ENCODE data around the gene LOXL1. TPM values are rescaled to one million over a fixed set of nuclear protein-coding genes. Genes with fewer than 3 reads are reported as not detected.

The LOXL1 gene
- total RNA-seq, 2 donors from 2014 or later, result 20.5 to 22.5 TPM

DNA sequence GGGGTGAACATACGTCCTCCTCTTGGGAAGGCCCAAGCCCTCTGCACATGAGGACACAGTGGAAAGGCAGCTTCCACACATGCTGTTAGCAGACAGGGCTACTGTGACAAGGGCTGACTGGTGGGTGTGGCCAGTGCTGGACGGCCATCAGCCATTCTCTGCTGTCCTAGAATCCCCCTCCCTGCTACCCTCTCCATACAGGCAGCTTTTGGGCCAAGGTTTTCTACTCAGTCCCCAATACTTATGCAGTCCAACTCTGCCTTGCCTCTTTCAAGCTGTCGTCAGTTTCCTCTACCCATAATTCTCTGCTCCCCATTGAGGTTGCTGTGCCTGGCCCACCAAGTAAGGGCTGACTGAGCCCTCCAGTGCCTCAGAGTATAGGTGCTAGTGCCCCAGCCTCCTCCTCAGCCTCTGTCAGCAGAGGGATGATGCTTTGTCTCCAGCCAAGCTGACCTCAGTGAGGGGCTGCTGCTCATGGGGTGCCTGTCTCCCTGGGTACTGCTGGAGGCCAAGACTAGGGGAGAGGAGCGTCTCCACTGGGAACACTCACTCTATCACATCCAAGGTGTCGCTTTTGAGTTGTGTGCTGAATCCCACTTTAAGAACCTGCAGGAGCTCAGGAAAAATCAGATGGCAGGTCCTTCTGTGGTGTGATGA lies 2.8 kb downstream of the LOXL1 start:
- WGBS, result 63% methylated on average over 5 of the region's 5 CpGs
- H3K4me1 ChIP-seq (replicated peaks), result peaks cover 3% of the 10 kb centered on the region

GRCh38 chr15:73930371-73930770 lies 4.1 kb downstream of the LOXL1 start:
- Histone ChIP-seq H3K9me3 (no peaks in the 10 kb centered on the region), H3K27ac (peak overlapping the region in 1 of 2 donors; percentile 4), H3K4me3 (no peak overlapping the region), H3K27me3 (replicated peaks; ENCODE audit: insufficient read depth) (no peaks in the 10 kb centered on the region), H3K4me1 (replicated peaks) (peaks cover 9% of the 10 kb centered on the region), H3K36me3 (no peaks in the 10 kb centered on the region)
- intact Hi-C loops (cut with DNase I), result no loop called here
- TF ChIP-seq CTCF (IDR thresholded peaks at IDR 0.05) (no peak), POLR2AphosphoS5 (IDR thresholded peaks at IDR 0.05) (no peak), POLR2A (IDR thresholded peaks at IDR 0.05) (no peak)
- no peak for DNase-seq (ENCODE audit: low spot score)
- 61% methylated on average over 8 of the region's 8 CpGs for WGBS

More for the DNA sequence above, 2.8 kb downstream of the LOXL1 start:
- intact Hi-C loops (cut with DNase I), result no loop called here
- TF ChIP-seq POLR2A (IDR thresholded peaks at IDR 0.05), result no peak
- TF ChIP-seq POLR2AphosphoS5 (IDR thresholded peaks at IDR 0.05), result no peak
- no peak for TF ChIP-seq CTCF (IDR thresholded peaks at IDR 0.05)
- Histone ChIP-seq H3K4me3 (no peak overlapping the region), H3K36me3 (no peaks in the 10 kb centered on the region), H3K27ac (no peak overlapping the region), H3K27me3 (replicated peaks; ENCODE audit: insufficient read depth) (no peaks in the 10 kb centered on the region), H3K9me3 (no peaks in the 10 kb centered on the region)
- no peak for DNase-seq (ENCODE audit: low spot score)

GRCh38 chr15:73930790-73931281 lies 4.6 kb downstream of the LOXL1 start:
- 71% methylated on average over 7 of the region's 7 CpGs for WGBS
- no peak for DNase-seq (ENCODE audit: low spot score)
- H3K4me1 ChIP-seq (replicated peaks), result peaks cover 9% of the 10 kb centered on the region
- intact Hi-C loops (cut with DNase I), result no loop called here
- TF ChIP-seq POLR2A (IDR thresholded peaks at IDR 0.05) (no peak), CTCF (IDR thresholded peaks at IDR 0.05) (no peak), POLR2AphosphoS5 (IDR thresholded peaks at IDR 0.05) (peak; percentile 8)
- no peaks in the 10 kb centered on the region for H3K9me3 ChIP-seq
- no peaks in the 10 kb centered on the region for H3K27me3 ChIP-seq (replicated peaks; ENCODE audit: insufficient read depth)
- H3K27ac ChIP-seq, result peak overlapping the region in 1 of 2 donors; percentile 4
- H3K4me3 ChIP-seq, result no peak overlapping the region
- no peaks in the 10 kb centered on the region for H3K36me3 ChIP-seq

DNA sequence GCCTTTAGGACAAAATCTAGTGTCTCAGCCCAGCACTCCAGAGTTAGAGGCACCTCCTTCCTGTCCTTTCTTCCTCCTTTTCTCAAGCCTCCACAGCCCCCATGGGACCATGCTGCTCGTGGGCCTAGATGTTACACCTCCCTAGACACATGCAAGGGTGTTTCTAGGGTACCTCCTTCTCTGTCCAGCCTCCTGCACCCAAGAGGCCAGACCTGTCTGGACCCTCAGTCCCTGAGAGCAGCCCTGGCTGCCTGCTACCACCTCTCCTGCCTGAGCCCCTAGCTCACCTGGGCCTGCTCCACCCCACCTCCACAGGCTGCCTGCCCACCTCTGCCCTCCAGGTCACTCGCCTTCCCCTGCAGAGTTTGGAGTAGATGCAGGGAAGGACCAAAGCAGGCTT lies 5.2 kb downstream of the LOXL1 start:
- TF ChIP-seq POLR2AphosphoS5 (IDR thresholded peaks at IDR 0.05) (no peak), POLR2A (IDR thresholded peaks at IDR 0.05) (no peak), CTCF (IDR thresholded peaks at IDR 0.05) (no peak)
- no peaks in the 10 kb centered on the region for H3K27me3 ChIP-seq (replicated peaks; ENCODE audit: insufficient read depth)
- no peaks in the 10 kb centered on the region for H3K9me3 ChIP-seq
- no peak for DNase-seq (ENCODE audit: low spot score)
- WGBS, result 75% methylated on average over 2 of the region's 2 CpGs
- no peak overlapping the region for H3K4me3 ChIP-seq
- H3K27ac ChIP-seq, result no peak overlapping the region
- H3K36me3 ChIP-seq, result no peaks in the 10 kb centered on the region
- intact Hi-C loops (cut with DNase I), result no loop called here
- peaks cover 9% of the 10 kb centered on the region for H3K4me1 ChIP-seq (replicated peaks)

Measured in prostate gland (tissue), 2 donors.